K562 (cell line): ENCODE data around the gene TRPM2. TPM values are rescaled to one million over a fixed set of nuclear protein-coding genes. Genes with fewer than 3 reads are reported as not detected.

Experiments
- ATAC-seq: fragments of 200-7000 bp; cut with Tn5 transposase; 3 replicates; pipeline ENCODE4 v1.9.1; 2020; ENCODE audit warnings: moderate library complexity
- BruUV-seq: library from RNA; stranded (reverse); fragments of 400-500 nt; replicated peaks from 2 replicates; lab custom pipeline; 2021; lab: Mats Ljungman, UMichigan
- CTCF ChIA-PET: fragments of 300-600 bp; formaldehyde crosslinking; extraction: SDS; loops from one replicate; lab custom pipeline; 2021; ENCODE audit warnings: low intra/inter-chr PET ratio; lab: Yijun Ruan, JAX
- POLR2A ChIA-PET: fragments of 300-600, 350-650 bp; sonication (Branson Sonifier 250); formaldehyde crosslinking; extraction: SDS; loops from one replicate; lab custom pipeline; 2021; ENCODE audit warnings: antibody characterized with exemption, inconsistent platforms; lab: Yijun Ruan, JAX
- DNase-seq, 4 experiments: peaks; one replicate each; pipeline versions ENCODE4 v3.0.0 to v3.0.0-alpha.2; 2011 to 2018; ENCODE audit warnings: low spot score in 3 of 4, mixed read lengths in 3 of 4; ENCODE audit errors: extremely low read depth in 1 of 4
- FAIRE-seq: peaks from 2 replicates; lab custom pipeline; 2011; peaks lifted over from hg19 to GRCh38; lab: Jason Lieb, UNC
- H2AFZ ChIP-seq: 2 replicates; pipeline ENCODE4 v1.6.0; 2011; ENCODE audit warnings: low read depth, low read length, control low read depth, inconsistent platforms
- H3K27ac ChIP-seq: fragments of 200-600 bp; 3 replicates; pipeline ENCODE4 v1.8.0; 2011; ENCODE audit warnings: low read depth, mild to moderate bottlenecking, control low read depth, inconsistent platforms, low read length, moderate library complexity, mixed read lengths; ENCODE audit errors: extremely low read depth
- H3K27me3 ChIP-seq, 2 experiments: fragments of 300-600 bp in 1 of 2; 2 replicates in 1 of 2; 3 replicates in 1 of 2; pipeline versions ENCODE4 v1.6.0 to v1.8.0; 2011; ENCODE audit warnings: inconsistent platforms in 2 of 2, low read length in 2 of 2, mild to moderate bottlenecking in 1 of 2, mixed read lengths in 1 of 2, moderate library complexity in 1 of 2; ENCODE audit not compliant: control insufficient read depth in 2 of 2, insufficient read depth in 2 of 2
- H3K36me3 ChIP-seq: fragments of 300-600 bp; 3 replicates; pipeline ENCODE4 v1.8.0; 2011; ENCODE audit warnings: mild to moderate bottlenecking, low read length, inconsistent platforms; ENCODE audit not compliant: control insufficient read depth, insufficient read depth
- H3K4me1 ChIP-seq, 2 experiments: fragments of 200-600 bp in 1 of 2; replicated peaks in 1 of 2; 2 replicates in 1 of 2; 3 replicates in 1 of 2; pipeline versions ENCODE4 v1.5.1 to v1.8.0; 2011; ENCODE audit warnings: inconsistent platforms in 2 of 2, low read length in 2 of 2, mild to moderate bottlenecking in 1 of 2, mixed read lengths in 1 of 2, moderate library complexity in 1 of 2; ENCODE audit not compliant: control insufficient read depth in 2 of 2, insufficient read depth in 2 of 2
- H3K4me2 ChIP-seq: 2 replicates; pipeline ENCODE4 v1.6.1; 2011; ENCODE audit warnings: low read length, control low read depth, inconsistent platforms, mixed read lengths; ENCODE audit not compliant: insufficient read depth
- H3K4me3 ChIP-seq: fragments of 200-600 bp; sonication (generic), shearing (Covaris generic); 2 replicates; pipeline ENCODE4 v1.5.1; 2016; ENCODE audit warnings: control low read depth, inconsistent platforms
- H3K79me2 ChIP-seq: fragments of 200-600 bp; 3 replicates; pipeline ENCODE4 v1.8.0; 2011; ENCODE audit warnings: low read length, inconsistent platforms; ENCODE audit not compliant: control insufficient read depth, insufficient read depth
- H3K9ac ChIP-seq, 2 experiments: 2 replicates each; pipeline versions ENCODE4 v1.6.0 to v1.6.1; 2011; ENCODE audit warnings: low read depth in 2 of 2, low read length in 2 of 2, control low read depth in 1 of 2, inconsistent platforms in 1 of 2, mild to moderate bottlenecking in 1 of 2, mixed read lengths in 1 of 2; ENCODE audit not compliant: insufficient read depth in 1 of 2
- H3K9me1 ChIP-seq: one replicate; pipeline ENCODE4 v1.6.0; 2011; ENCODE audit warnings: inconsistent platforms, mild to moderate bottlenecking, low read length, moderate library complexity; ENCODE audit not compliant: control insufficient read depth, insufficient read depth
- H3K9me3 ChIP-seq: replicated peaks from 2 replicates; pipeline ENCODE4 v1.5.1; 2011; ENCODE audit warnings: low read depth, low read length, inconsistent platforms; ENCODE audit not compliant: control insufficient read depth, insufficient read depth
- H4K20me1 ChIP-seq: replicated peaks from 2 replicates; pipeline ENCODE4 v1.6.1; 2011; ENCODE audit warnings: low read length, inconsistent platforms, mixed read lengths; ENCODE audit not compliant: control insufficient read depth, insufficient read depth
- CHD1 ChIP-seq: fragments of 200-600 bp; sonication (generic); IDR thresholded peaks from one replicate; pipeline ENCODE4 v1.6.1; 2012; ENCODE audit warnings: mild to moderate bottlenecking, moderate library complexity, low read length, inconsistent platforms
- FOXJ2 ChIP-seq: fragments of 200-800 bp; sonication (Bioruptor generic); IDR thresholded peaks from 2 replicates; pipeline ENCODE4 v1.6.1; 2016; ENCODE audit warnings: missing genetic modification characterization, missing compliant biosample characterization
- FOXK2 ChIP-seq, 2 experiments: fragments of 450-650 bp; IDR thresholded peaks in 1 of 2; conservative IDR thresholded peaks in 1 of 2; 2 replicates each; pipeline ENCODE4 v1.6.1; 2016; ENCODE audit warnings: low read depth in 2 of 2, mild to moderate bottlenecking in 1 of 2
- HDAC1 ChIP-seq, 2 experiments: fragments of 450-650 bp; IDR thresholded peaks; 2 replicates each; pipeline ENCODE4 v1.6.1; 2016 to 2017; ENCODE audit warnings: inconsistent platforms in 1 of 2, mild to moderate bottlenecking in 1 of 2, moderate library complexity in 1 of 2
- NCOA6 ChIP-seq: fragments of 450-650 bp; IDR thresholded peaks from 2 replicates; pipeline ENCODE4 v1.6.1; 2017; ENCODE audit warnings: mild to moderate bottlenecking
- POLR2G ChIP-seq: fragments of 200-400 bp; formaldehyde crosslinking; IDR thresholded peaks from 2 replicates; pipeline ENCODE4 v1.6.1; 2017; ENCODE audit warnings: low read depth, mild to moderate bottlenecking, antibody characterized with exemption, low read length, moderate library complexity
- SRSF3 ChIP-seq: fragments of 200-400 bp; formaldehyde crosslinking; IDR thresholded peaks from 2 replicates; pipeline ENCODE4 v1.6.1; 2016; ENCODE audit warnings: mild to moderate bottlenecking, low read length, moderate library complexity; ENCODE audit not compliant: insufficient read depth
- TCF7L2 ChIP-seq: fragments of 150-350 bp; IDR thresholded peaks from 2 replicates; pipeline ENCODE4 v1.6.1; 2016; ENCODE audit warnings: low read depth, mild to moderate bottlenecking, low read length, moderate library complexity
- WGBS: fragments of 100-300 bp; shearing (Covaris generic); methylation state at CpG from one replicate; pipeline ENCODE4 v1.1.6; 2016; ENCODE audit warnings: low coverage, mixed read lengths; ENCODE audit not compliant: insufficient coverage; ENCODE audit errors: missing lambda C conversion rate; 5-methylcytosine and 5-hydroxymethylcytosine counted together
- in situ Hi-C: fragments of 300-500 bp; cut with MboI; formaldehyde crosslinking; loops from 4 replicates; pipeline ENCODE4 v1.15.0; 2018; ENCODE audit warnings: inconsistent platforms, mixed read lengths
- intact Hi-C: fragments of 100-400 bp; cut with micrococcal nuclease; formaldehyde crosslinking; loops from 2 replicates; pipeline ENCODE4 v1.14.2; 2022
- polyA plus RNA-seq, 8 experiments: library from polyadenylated mRNA; depleted of rRNA in 4 of 8; stranded (reverse) in 5 of 8; unstranded in 3 of 8; fragments of >200 nt; fragmentation: Nextera tagmentation in 2 of 8; fragmentation: Illumina TruSeq in 1 of 8; extraction: Ambion mirVana in 2 of 8; extraction: Trizol in 1 of 8; gene quantifications; 2 replicates each; pipeline versions ENCODE4 v1.2.1 to v1.2.3, GENCODE V29; 2011 to 2014; ENCODE audit warnings: inconsistent platforms in 1 of 8, missing spikeins in 1 of 8
- total RNA-seq, 7 experiments: library from RNA; depleted of rRNA in 6 of 7; stranded (reverse); fragments of >200 nt in 6 of 7; fragmentation: Illumina TruSeq in 2 of 7; extraction: Trizol in 2 of 7; gene quantifications; 2 replicates each; pipeline versions ENCODE4 v1.2.1 to v1.2.3, GENCODE V29; 2011 to 2021; ENCODE audit warnings: low replicate concordance in 1 of 7
- TF ChIP-seq, protein P1 (sequence below): fragments of 250-450 bp; sonication (Bioruptor Pico); IDR thresholded peaks from 2 replicates; pipeline ENCODE4 v1.8.0; 2022; ENCODE audit warnings: inconsistent platforms, mild to moderate bottlenecking, moderate library complexity, borderline replicate concordance
- TF ChIP-seq, protein P2 (sequence below): fragments of 250-450 bp; sonication (Bioruptor Pico); IDR thresholded peaks from 2 replicates; pipeline ENCODE4 v1.8.0; 2022; ENCODE audit warnings: moderate library complexity, mild to moderate bottlenecking, inconsistent platforms
- TF ChIP-seq, protein P3 (sequence below): fragments of 250-450 bp; sonication (Bioruptor Pico); IDR thresholded peaks from 2 replicates; pipeline ENCODE4 v1.8.0; 2021; ENCODE audit warnings: borderline replicate concordance, mild to moderate bottlenecking, moderate library complexity; ENCODE audit not compliant: poor library complexity, severe bottlenecking
- TF ChIP-seq, protein P4 (sequence below): IDR thresholded peaks from 3 replicates; pipeline ENCODE4 v1.6.1; 2011; ENCODE audit warnings: borderline replicate concordance, mild to moderate bottlenecking, moderate library complexity; ENCODE audit not compliant: insufficient read length; ENCODE audit errors: extremely low read depth
- TF ChIP-seq, protein P5 (sequence below): fragments of 450-650 bp; formaldehyde crosslinking; IDR thresholded peaks from 2 replicates; pipeline ENCODE4 v1.4.0; 2020; ENCODE audit warnings: mild to moderate bottlenecking, moderate library complexity

The TRPM2 gene
- total and polyA plus RNA-seq, 9 of the 15 experiments (the other 6 are each of a cell fraction or from before 2014, with no cell fraction given): 0.33 to 2.1 (median 0.98) TPM; not detected in 2

DNA sequence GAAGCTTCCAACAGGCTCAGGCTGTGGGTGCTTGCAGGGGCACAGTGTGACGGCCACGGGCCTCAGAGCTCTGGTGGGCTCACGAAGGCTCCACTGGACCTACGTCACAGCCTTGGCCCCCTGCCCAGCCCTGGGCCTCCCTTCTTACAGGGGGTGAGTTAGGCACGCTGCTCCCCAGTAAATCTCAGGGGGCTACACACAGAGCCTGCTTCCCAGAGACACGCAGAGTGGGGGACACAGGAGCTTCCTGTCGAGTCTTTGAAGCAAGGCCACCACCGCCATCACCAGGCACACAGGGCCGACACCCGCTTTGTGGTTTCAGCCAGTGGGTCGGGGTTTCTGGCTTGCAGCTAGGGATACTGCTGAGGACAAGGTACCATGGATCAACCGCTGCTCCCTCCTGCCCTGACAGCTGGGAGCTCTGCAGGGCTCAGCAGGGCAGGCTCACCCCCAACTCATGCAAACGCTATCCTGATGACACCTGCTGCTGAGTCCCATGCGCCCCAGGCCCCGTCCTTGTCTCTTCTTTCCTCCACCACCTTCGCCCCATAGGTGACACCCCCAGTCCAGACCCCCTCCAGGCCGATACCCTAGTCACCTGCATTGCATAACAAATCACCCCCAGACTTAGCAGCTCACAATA, 8.8 kb upstream of the TRPM2 start:
- Histone ChIP-seq H3K9me1 (no peaks in the 10 kb centered on the region), H3K9ac (no peak overlapping the region), H3K79me2 (no peaks in the 10 kb centered on the region), H3K4me3 (no peak overlapping the region), H3K27me3 (peaks cover 37 to 51% of the 10 kb centered on the region in 2 experiments), H3K36me3 (no peaks in the 10 kb centered on the region), H3K4me1 (peaks cover 10 to 24% of the 10 kb centered on the region in 2 experiments; a peak in 4 of 5 replicates), H3K9me3 (no peaks in the 10 kb centered on the region), H4K20me1 (no peaks in the 10 kb centered on the region; the same call in 1 of the 2 replicates), H3K27ac (no peak overlapping the region), H2AFZ (no peak overlapping the region), H3K4me2 (no peak overlapping the region)
- intact Hi-C loops (no loop called here), in situ Hi-C loops (no loop called here)
- FAIRE-seq: no peak
- POLR2A ChIA-PET: interaction anchor here (1.6 to 1.7 kb wide), 2 partner anchors 9 to 19 kb away, joined by 5 read pairs; partner anchors contain the start of gene TRPM2
- 6% methylated on average over 17 of the region's 17 CpGs for WGBS
- no peak for ATAC-seq
- CTCF ChIA-PET: interaction anchor here (0.7 kb wide), 1 partner anchor 543 kb away, joined by 7 read pairs; no protein-coding TSS in a partner anchor
- no peak for DNase-seq
- BruUV-seq: no TSS peak
- TF ChIP-seq, protein P1, sequence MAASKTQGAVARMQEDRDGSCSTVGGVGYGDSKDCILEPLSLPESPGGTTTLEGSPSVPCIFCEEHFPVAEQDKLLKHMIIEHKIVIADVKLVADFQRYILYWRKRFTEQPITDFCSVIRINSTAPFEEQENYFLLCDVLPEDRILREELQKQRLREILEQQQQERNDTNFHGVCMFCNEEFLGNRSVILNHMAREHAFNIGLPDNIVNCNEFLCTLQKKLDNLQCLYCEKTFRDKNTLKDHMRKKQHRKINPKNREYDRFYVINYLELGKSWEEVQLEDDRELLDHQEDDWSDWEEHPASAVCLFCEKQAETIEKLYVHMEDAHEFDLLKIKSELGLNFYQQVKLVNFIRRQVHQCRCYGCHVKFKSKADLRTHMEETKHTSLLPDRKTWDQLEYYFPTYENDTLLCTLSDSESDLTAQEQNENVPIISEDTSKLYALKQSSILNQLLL (CRISPR knock-in tag): no peak
- TF ChIP-seq, protein P2, sequence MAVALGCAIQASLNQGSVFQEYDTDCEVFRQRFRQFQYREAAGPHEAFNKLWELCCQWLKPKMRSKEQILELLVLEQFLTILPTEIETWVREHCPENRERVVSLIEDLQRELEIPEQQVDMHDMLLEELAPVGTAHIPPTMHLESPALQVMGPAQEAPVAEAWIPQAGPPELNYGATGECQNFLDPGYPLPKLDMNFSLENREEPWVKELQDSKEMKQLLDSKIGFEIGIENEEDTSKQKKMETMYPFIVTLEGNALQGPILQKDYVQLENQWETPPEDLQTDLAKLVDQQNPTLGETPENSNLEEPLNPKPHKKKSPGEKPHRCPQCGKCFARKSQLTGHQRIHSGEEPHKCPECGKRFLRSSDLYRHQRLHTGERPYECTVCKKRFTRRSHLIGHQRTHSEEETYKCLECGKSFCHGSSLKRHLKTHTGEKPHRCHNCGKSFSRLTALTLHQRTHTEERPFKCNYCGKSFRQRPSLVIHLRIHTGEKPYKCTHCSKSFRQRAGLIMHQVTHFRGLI (CRISPR knock-in tag): no peak
- TF ChIP-seq FOXK2 (conservative IDR thresholded peaks at IDR 0.05 in 1 of 2, IDR thresholded peaks at IDR 0.05 in 1 of 2; ENCODE audit: low read depth in 2 of 2) (no peak), HDAC1 (IDR thresholded peaks at IDR 0.05) (no peak), FOXJ2 (tag) (no peak), POLR2G (no peak), CHD1 (no peak), TCF7L2 (no peak), SRSF3 (no peak), NCOA6 (no peak)
- TF ChIP-seq, protein P3, sequence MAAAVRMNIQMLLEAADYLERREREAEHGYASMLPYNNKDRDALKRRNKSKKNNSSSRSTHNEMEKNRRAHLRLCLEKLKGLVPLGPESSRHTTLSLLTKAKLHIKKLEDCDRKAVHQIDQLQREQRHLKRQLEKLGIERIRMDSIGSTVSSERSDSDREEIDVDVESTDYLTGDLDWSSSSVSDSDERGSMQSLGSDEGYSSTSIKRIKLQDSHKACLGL (CRISPR knock-in tag): no peak
- TF ChIP-seq, protein P4, sequence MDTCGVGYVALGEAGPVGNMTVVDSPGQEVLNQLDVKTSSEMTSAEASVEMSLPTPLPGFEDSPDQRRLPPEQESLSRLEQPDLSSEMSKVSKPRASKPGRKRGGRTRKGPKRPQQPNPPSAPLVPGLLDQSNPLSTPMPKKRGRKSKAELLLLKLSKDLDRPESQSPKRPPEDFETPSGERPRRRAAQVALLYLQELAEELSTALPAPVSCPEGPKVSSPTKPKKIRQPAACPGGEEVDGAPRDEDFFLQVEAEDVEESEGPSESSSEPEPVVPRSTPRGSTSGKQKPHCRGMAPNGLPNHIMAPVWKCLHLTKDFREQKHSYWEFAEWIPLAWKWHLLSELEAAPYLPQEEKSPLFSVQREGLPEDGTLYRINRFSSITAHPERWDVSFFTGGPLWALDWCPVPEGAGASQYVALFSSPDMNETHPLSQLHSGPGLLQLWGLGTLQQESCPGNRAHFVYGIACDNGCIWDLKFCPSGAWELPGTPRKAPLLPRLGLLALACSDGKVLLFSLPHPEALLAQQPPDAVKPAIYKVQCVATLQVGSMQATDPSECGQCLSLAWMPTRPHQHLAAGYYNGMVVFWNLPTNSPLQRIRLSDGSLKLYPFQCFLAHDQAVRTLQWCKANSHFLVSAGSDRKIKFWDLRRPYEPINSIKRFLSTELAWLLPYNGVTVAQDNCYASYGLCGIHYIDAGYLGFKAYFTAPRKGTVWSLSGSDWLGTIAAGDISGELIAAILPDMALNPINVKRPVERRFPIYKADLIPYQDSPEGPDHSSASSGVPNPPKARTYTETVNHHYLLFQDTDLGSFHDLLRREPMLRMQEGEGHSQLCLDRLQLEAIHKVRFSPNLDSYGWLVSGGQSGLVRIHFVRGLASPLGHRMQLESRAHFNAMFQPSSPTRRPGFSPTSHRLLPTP: no peak
- TF ChIP-seq, protein P5, sequence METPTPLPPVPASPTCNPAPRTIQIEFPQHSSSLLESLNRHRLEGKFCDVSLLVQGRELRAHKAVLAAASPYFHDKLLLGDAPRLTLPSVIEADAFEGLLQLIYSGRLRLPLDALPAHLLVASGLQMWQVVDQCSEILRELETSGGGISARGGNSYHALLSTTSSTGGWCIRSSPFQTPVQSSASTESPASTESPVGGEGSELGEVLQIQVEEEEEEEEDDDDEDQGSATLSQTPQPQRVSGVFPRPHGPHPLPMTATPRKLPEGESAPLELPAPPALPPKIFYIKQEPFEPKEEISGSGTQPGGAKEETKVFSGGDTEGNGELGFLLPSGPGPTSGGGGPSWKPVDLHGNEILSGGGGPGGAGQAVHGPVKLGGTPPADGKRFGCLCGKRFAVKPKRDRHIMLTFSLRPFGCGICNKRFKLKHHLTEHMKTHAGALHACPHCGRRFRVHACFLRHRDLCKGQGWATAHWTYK: no peak
